SK-N-MC (cell line): Measurements from ENCODE around the gene CLK1.

Experiments used
- EZH2 ChIP-seq: fragments of 200-600 bp; sonication (generic); IDR thresholded peaks from one replicate; pipeline ENCODE4 v1.6.1; 2017; ENCODE audit warnings: antibody characterized with exemption
- FOXP2 ChIP-seq: optimal IDR thresholded peaks from 2 replicates; pipeline ENCODE3; 2011; ENCODE audit warnings: mild to moderate bottlenecking, moderate library complexity; ENCODE audit not compliant: insufficient read depth; ENCODE audit errors: extremely low read length, control extremely low read depth
- POLR2AphosphoS5 ChIP-seq: IDR thresholded peaks from 2 replicates; pipeline ENCODE4 v1.6.1; 2012; ENCODE audit warnings: mild to moderate bottlenecking, low read depth, low read length, borderline replicate concordance

GRCh38 chr2:200847269-200847668 is 17.2 kb downstream of the CLK1 start:
- TF ChIP-seq POLR2AphosphoS5 (no peak), EZH2 (no peak), FOXP2 (no peak)
